Measurements from ENCODE around the gene RAB3B.
A peak's percentile ranks its signal among the peaks of the same experiment; 100 is the strongest.

The RAB3B gene

GRCh38 chr1:51955797-51956527, 34.5 kb downstream of the RAB3B start:
- peak; percentile 94 for DNase-seq

DNA sequence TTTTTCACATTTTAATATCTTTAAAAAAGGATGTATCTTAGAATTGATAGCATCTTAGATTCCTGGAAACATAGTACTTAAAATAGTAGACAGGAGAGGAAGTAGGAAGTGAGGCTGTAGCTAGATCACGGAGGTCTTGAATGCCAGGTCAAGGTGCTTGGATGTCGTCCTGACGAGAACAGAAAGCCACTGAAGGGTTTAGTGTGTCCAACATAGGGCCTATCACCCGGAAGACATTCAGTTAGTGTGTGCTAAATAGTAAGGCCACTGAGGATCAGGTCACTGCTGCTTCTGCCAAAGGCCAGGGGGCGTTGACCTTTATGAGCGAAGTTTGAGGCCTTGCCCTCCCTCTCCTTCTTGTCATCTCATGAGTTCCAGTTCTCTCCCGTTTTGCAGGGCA, 35.7 kb downstream of the RAB3B start:
- no peak for DNase-seq

DNA sequence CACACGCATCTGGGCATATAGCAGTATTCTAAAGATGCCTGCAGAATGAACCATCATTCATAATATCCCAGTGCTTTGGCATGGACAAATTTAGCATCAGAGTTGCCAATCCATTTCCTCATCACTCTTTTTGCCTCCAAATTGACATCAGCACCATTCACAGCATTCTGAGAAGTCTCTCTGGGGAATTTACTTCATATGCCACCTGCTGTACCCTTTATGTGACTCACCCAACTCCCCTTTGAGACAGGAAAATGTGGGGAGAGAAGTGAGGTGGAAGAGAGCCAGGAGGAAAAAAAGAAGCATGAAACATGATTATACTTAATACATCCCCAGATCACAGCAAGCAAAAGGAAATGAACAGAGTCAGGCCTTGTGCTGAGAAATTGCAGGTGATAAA, 37.4 kb downstream of the RAB3B start:
- no peak for DNase-seq

DNA sequence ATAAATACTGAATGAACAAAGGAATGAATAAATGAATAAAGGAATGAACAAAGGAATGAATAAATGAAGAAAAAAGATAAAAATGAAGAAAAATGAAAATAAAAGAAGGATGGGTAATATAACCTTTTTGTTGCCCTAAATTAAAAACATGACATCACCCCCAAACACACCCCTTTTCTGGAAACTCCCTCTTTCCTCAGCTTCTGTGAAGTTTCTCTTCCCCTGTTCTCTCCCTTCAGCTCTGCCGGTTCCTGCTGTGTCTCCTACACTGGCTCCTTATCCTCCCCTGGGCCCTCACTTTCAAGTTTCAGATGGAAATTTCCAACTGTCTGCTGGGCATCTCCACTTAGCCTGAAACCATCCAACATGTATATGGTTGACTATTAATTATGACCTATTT, 37.9 kb downstream of the RAB3B start:
- DNase-seq: no peak

- no peak for DNase-seq
These were observed 39.8 kb downstream of the RAB3B start for GRCh38 chr1:51950701-51951100.

- DNase-seq: no peak
These were observed 41.3 kb downstream of the RAB3B start for GRCh38 chr1:51949014-51949702.

- peak; percentile 80 for DNase-seq
These were observed 42.0 kb downstream of the RAB3B start for GRCh38 chr1:51948491-51948915.

GRCh38 chr1:51946300-51946699, 44.2 kb downstream of the RAB3B start:
- DNase-seq: no peak

DNA sequence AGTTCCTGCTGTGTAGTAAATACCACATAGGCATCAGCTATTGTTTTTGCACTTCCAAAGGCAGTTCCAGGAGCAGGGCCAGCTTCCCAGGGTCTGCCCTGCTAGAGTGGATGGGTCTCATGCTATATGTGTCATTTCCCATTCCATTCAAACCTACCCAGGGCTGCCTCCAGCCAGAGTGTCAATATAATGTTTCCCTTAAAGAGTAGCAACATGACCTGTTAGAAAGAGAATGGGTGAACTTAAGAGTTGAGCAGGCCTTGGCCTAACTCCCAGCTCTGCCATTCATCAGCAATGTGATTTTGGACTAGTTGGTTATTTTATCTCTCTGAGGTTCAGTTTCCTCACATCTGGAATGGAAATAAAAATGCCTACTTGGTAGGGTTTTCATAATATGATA, 44.9 kb downstream of the RAB3B start:
- no peak for DNase-seq

GRCh38 chr1:51942281-51942680, 48.2 kb downstream of the RAB3B start:
- no peak for DNase-seq

GRCh38 chr1:51941528-51941927, 49.0 kb downstream of the RAB3B start:
- no peak for DNase-seq

DNA sequence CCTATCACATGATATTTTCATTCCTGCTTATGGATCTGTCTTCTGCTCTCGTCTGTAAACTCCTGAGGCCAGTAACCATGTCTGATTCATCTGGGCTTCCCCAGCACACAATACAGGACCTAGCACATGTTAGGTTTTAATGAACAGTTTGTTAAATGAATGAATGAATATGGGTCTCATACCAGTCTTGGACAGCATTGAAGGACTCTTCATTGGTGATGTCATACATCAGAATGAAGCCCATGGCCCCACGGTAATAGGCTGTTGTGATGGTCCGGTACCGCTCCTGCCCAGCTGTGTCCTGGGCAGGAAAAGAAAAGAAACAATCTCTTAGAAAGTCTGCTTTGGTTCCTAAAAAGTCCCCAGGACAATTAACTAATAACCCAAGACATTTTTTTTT, 53.4 kb downstream of the RAB3B start:
- DNase-seq: no peak

- DNase-seq: no peak
These were observed 54.0 kb downstream of the RAB3B start for GRCh38 chr1:51936531-51936930.

DNA sequence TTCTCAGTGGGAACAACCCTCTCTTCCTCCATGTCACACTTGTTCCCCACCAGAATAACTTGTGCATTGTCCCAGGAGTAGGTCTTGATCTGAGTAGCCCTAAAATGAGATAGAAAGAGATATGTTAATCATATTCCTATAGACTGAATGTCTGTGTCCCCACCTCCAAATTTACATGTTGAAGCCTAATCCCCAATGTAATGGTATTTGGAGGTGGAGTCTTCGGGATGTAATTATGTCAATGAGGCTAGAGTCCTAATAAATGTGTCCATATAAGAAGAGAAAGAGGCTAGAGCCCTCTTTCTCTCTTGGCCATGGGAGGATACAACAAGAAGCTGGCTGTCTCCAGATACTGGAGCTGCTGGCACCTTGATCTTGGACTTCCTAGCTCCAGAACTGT, 57.2 kb downstream of the RAB3B start:
- DNase-seq: no peak

- DNase-seq: no peak
These were observed 60.2 kb downstream of the RAB3B start for GRCh38 chr1:51930329-51930728.

- no peak for DNase-seq
These were observed 61.6 kb downstream of the RAB3B start for GRCh38 chr1:51928896-51929295.

DNA sequence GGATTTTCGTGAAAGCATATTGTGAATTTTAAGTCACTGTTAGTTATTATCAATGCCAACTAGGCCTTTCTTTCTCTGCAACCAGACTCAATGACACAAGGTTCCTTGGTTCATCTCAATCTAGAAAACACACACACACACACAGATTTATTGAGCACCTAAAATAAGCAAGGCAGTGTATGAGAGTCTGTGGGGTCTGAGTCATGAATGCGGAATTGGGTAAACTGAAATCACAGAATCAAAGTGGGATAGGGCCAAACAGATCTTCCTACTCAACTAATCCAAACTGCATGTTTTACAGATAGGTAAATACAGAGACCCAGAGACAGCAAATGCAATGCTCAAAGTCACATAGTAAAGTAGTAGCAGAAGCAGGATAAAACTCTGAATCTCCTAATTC, 63.5 kb downstream of the RAB3B start:
- DNase-seq: no peak

- no peak for DNase-seq
These were observed 64.2 kb downstream of the RAB3B start for GRCh38 chr1:51926171-51926812.

DNA sequence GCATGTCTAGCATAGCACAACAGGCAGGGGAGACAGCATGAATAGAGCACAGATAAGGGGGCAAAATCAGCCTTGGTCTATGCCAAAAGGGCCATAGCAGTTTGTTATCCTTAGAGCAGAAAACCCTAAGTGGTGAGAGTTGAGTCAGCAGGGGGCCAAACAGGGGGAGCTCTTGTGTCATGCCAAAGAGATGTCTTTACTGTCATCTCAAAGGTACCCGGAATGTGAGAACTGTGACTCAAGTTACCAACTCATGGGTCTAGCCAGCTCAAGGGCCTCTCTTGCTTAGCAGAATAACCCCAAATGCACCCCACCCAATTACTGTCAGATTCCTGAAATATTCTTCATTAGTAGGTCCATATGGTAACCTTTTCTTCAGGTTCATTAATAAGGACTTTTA, 66.0 kb downstream of the RAB3B start:
- DNase-seq: no peak

DNA sequence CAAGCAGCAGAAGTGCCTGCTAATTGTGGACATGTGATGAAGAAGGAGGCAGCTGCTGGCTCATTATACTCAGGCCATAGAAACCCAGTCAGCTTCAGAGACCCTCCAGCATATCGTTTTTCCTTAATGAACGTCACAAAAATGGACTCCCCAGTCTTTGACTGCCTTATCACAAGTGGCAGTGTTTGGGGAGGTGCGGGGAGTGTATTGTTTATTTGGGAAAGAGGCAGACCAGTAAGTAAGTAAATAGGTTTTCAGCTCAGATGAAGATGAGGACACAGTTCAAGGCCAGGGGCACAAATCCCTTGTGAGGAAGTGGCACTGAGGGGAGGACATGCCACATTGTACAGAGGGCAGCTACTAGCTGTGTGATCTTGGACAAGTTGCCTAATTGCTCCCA, 68.5 kb downstream of the RAB3B start:
- no peak for DNase-seq

DNA sequence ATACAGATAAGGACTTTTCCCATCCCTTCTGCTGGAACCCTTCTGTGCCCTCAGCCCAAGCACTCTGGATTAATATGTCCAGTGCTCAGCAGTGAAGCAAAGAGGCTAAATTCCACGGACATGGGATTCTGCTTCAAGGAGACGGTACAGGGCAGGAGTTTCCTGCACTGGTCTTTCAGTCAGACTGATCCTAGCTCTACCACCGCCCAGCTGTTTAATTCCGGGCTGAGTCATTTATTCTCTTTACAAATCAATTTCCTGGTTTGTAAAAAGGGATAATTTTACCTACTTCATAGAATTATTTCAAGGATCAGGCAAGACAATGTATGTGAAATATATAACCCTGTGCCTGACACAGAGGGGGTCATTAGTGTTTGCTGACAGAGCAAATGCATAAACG, 70.4 kb downstream of the RAB3B start:
- DNase-seq: no peak

- DNase-seq: no peak
These were observed 70.8 kb downstream of the RAB3B start for GRCh38 chr1:51919684-51920083.

DNA sequence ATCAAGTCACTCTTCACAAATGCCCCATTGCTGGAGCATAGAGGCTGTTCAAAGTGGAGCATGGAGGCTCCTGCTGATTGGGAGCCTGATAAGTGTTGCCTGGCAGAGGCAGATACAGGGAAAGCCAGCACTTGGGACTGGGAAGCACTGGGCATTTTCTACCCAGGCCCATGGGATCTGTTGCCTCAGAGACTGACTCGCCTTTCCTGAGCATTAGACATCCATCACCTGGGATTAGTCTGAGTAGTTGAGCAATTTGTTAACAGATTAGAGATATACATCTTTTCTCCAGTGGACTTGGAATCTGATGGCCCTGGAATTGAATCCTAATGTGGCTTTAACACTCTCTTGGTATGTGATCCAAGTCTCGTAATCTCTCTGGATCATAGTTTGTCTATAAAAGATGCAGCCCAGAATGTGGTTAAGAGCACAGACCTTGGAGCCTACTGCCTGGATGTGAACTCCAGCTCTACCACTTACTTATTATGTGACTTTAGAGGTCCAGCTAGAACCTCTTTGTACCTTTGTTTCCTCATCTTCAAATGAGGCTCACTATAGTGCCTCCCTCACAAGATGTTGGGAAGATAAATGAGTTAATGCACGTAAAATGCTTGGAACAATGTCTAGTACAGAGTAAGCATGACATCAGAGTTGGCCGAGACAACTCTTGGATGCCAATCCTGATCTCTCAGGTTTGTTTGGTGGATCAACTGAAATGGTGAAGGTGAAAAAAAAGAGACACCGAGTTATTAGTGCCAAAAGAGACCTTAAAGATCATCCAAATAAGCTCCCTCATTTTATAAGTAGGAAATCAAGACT, 73.7 kb downstream of the RAB3B start:
- no peak for DNase-seq

All from COR-L47 (cell line).